Measurements from ENCODE around the gene TMEM208.

DNA sequence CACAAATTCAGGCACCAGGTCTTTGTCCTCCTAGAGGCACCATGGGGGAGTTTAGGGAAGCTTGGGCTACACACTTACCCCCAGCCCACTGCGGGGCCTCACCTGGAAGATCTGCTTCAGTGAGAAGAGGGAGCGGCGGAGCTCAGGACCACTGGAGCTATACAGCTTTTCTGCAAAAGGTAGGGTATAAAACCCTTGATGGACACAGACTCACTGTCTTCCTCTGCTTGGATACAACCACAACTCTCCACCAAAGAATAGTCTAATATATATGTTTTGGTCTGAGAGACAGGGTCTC, 11.3 kb downstream of the TMEM208 start:
- TF ChIP-seq EP300 (IDR thresholded peaks at IDR 0.05; ENCODE audit: borderline replicate concordance in 1 of 2, low read depth in 1 of 2, low read length in 1 of 2) = no peak
- TF ChIP-seq, protein P1, sequence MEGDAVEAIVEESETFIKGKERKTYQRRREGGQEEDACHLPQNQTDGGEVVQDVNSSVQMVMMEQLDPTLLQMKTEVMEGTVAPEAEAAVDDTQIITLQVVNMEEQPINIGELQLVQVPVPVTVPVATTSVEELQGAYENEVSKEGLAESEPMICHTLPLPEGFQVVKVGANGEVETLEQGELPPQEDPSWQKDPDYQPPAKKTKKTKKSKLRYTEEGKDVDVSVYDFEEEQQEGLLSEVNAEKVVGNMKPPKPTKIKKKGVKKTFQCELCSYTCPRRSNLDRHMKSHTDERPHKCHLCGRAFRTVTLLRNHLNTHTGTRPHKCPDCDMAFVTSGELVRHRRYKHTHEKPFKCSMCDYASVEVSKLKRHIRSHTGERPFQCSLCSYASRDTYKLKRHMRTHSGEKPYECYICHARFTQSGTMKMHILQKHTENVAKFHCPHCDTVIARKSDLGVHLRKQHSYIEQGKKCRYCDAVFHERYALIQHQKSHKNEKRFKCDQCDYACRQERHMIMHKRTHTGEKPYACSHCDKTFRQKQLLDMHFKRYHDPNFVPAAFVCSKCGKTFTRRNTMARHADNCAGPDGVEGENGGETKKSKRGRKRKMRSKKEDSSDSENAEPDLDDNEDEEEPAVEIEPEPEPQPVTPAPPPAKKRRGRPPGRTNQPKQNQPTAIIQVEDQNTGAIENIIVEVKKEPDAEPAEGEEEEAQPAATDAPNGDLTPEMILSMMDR (IDR thresholded peaks at IDR 0.05) = no peak
- no peak for TF ChIP-seq POLR2AphosphoS5 (IDR thresholded peaks at IDR 0.05; ENCODE audit: low read depth, low read length)

Data from SK-N-SH (cell line).